Activated CD8-positive, alpha-beta memory T cell treated with anti-CD3 and anti-CD28 coated beads for 4 hours (primary cell): ENCODE data around the gene RFC3.
"Not testable (repeated sequence)": the region's sequence is repeated elsewhere in the genome, so short reads cannot be mapped to it uniquely, and the experiment has no call there.

Experiments used
- DNase-seq, 2 donors: peaks; one replicate each; pipeline ENCODE4 v3.0.0-alpha.2; 2020; ENCODE audit warnings: low read depth in 2 of 2

RFC3 gene

GRCh38 chr13:33806470-33807248 is 11.3 kb upstream of the RFC3 start:
- DNase-seq, result no peak

- DNase-seq, result not testable (repeated sequence)
These were observed 5.1 kb upstream of the RFC3 start for GRCh38 chr13:33812829-33813228.

GRCh38 chr13:33815011-33815550 is 2.9 kb upstream of the RFC3 start:
- no peak for DNase-seq

GRCh38 chr13:33816912-33817311 is 1.0 kb upstream of the RFC3 start:
- DNase-seq, result no peak

GRCh38 chr13:33817513-33817900 is 442 bp upstream of the RFC3 start:
- DNase-seq, result no peak

- DNase-seq, result no peak
These were observed 7.1 kb downstream of the RFC3 start for GRCh38 chr13:33825083-33825482.

- no peak for DNase-seq
These were observed 9.2 kb downstream of the RFC3 start for GRCh38 chr13:33827139-33827538.

- no peak for DNase-seq
These were observed 10.6 kb downstream of the RFC3 start for GRCh38 chr13:33828431-33829129.

- no peak for DNase-seq
These were observed 14.9 kb downstream of the RFC3 start for GRCh38 chr13:33832872-33833271.

- DNase-seq, result no peak
These were observed 20.7 kb downstream of the RFC3 start for GRCh38 chr13:33838647-33839046.

- no peak for DNase-seq
These were observed 22.5 kb downstream of the RFC3 start for GRCh38 chr13:33840402-33840801.

GRCh38 chr13:33842207-33842606 is 24.3 kb downstream of the RFC3 start:
- DNase-seq, result no peak

GRCh38 chr13:33842986-33843385 is 25.0 kb downstream of the RFC3 start:
- DNase-seq, result no peak

- DNase-seq, result no peak
These were observed 27.8 kb downstream of the RFC3 start for GRCh38 chr13:33845572-33846302.

- DNase-seq, result no peak
These were observed 28.5 kb downstream of the RFC3 start for GRCh38 chr13:33846303-33847062.

GRCh38 chr13:33849211-33849610 is 31.3 kb downstream of the RFC3 start:
- no peak for DNase-seq

GRCh38 chr13:33855371-33855895 is 37.5 kb downstream of the RFC3 start:
- DNase-seq, result no peak

GRCh38 chr13:33859691-33860303 is 41.8 kb downstream of the RFC3 start:
- no peak for DNase-seq

- DNase-seq, result no peak
These were observed 42.6 kb downstream of the RFC3 start for GRCh38 chr13:33860526-33860925.

GRCh38 chr13:33862016-33862415 is 44.1 kb downstream of the RFC3 start:
- no peak for DNase-seq
